Pancreas (tissue), 10 donors: ENCODE measurements around the gene SLC7A11. TPM values are rescaled to one million over a fixed set of nuclear protein-coding genes. Genes with fewer than 3 reads are reported as not detected.

Experiments
- ATAC-seq, 4 donors: fragments of 200-7000 bp; cut with Tn5 transposase; one replicate each; pipeline versions ENCODE4 v1.8.0 to v1.9.1; 2020; ENCODE audit warnings: mild to moderate bottlenecking in 4 of 4, moderate library complexity in 4 of 4
- DNase-seq, 6 donors: peaks; one replicate each; pipeline ENCODE4 v3.0.0-alpha.2; 2020
- FAIRE-seq: peaks from 2 replicates; lab custom pipeline; 2012; peaks lifted over from hg19 to GRCh38; lab: Jason Lieb, UNC
- H3K27ac ChIP-seq, 4 donors: fragments of 200-600 bp; sonication (generic); 1 replicate in 3 of 4; 2 replicates in 1 of 4; pipeline versions ENCODE4 v1.5.0 to v1.8.0; 2020
- H3K27me3 ChIP-seq, 4 donors: fragments of 200-600 bp; one replicate each; pipeline ENCODE4 v1.8.0; 2021
- H3K36me3 ChIP-seq, 3 donors: fragments of 200-600 bp; sonication (generic) in 1 of 3; one replicate each; pipeline versions ENCODE4 v1.5.0 to v1.8.0; 2020 to 2021
- H3K4me1 ChIP-seq, 3 donors: fragments of 200-600 bp; one replicate each; pipeline ENCODE4 v1.8.0; 2021
- H3K4me3 ChIP-seq, 4 donors: fragments of 200-600 bp; sonication (generic) in 2 of 4; one replicate each; pipeline versions ENCODE4 v1.5.0 to v1.8.0; 2020 to 2021
- H3K9me3 ChIP-seq, 4 donors: fragments of 200-600 bp; one replicate each; pipeline ENCODE4 v1.8.0; 2021
- WGBS, 2 donors: extraction: QIAGEN DNeasy Blood & Tissue Kit; methylation state at CpG; one replicate each; pipeline ENCODE4 v1.1.7; 2013; 5-methylcytosine and 5-hydroxymethylcytosine counted together
- intact Hi-C, 3 donors: fragments of 100-400 bp; cut with DNase I; formaldehyde crosslinking; loops; one replicate each; pipeline versions ENCODE4 v1.11.1 to v1.14.2; 2022
- polyA plus RNA-seq, 2 donors: library from polyadenylated mRNA; stranded (reverse); fragments of 200-250 nt; gene quantifications; one replicate each; pipeline ENCODE4 v1.2.3, GENCODE V29; 2013
- total RNA-seq, 6 donors: library from RNA; stranded (reverse); fragmentation: NEBNext Ultra II Directional in 4 of 6; extraction: Animal tissue kit (Norgen Biotek cat#: 25700) in 4 of 6; gene quantifications; one replicate each; pipeline versions ENCODE4 v1.2.1 to v1.2.4, GENCODE V29; 2021 to 2023
- TF ChIP-seq, protein P1 (sequence below), 4 donors: fragments of 200-600 bp; sonication (generic) in 3 of 4; IDR thresholded peaks; one replicate each; pipeline versions ENCODE4 v1.5.0 to v1.8.0; 2021; ENCODE audit warnings: antibody characterized with exemption in 4 of 4
- donor health status: healthy with polysubstance abuse.
- donor health status: DM: no; HTN: no; CAD: no; lungs with moderate emphysema.
- donor health status: DM: no; HTN: no; CAD: no.
- donor health status: control.
- donor health status: control.
- donor health status: Bipolar disorder and iron deficiency.
- donor health status: DM: yes; HTN: yes; CAD: no.
- donor health status: DM: no; HTN: no; CAD: no.
- donor health status: DM: no; HTN: no; CAD: no.
- donor health status: DM: yes; HTN: yes; CAD: no.

The SLC7A11 gene
- total and polyA plus RNA-seq, 8 donors: 0.42 to 9.1 (median 1.3) TPM

DNA sequence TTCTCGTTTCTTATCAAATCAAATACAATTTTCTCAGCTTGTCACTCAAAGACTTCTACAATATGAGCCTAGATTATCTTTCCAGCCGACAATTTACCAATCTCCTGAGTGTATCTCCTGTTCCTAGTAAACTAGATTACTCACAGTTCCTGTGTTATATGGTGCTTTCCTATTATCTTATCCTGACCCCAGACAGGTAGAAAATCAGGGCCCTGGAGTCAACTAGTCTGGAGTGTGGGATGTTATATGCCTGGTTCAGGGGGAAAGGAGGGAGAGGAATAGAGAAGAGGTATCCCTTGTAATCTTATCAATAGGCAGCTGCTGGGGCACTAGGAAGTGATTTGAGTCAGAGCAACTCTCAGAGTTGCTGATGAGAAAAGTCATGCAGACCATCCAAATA, 127.1 kb downstream of the SLC7A11 start:
- Histone ChIP-seq H3K27me3 (no peaks in the 10 kb centered on the region), H3K27ac (no peak overlapping the region), H3K36me3 (no peaks in the 10 kb centered on the region), H3K4me3 (no peak overlapping the region), H3K4me1 (no peaks in the 10 kb centered on the region), H3K9me3 (no peaks in the 10 kb centered on the region)
- FAIRE-seq (no peak), DNase-seq (no peak), ATAC-seq (no peak)
- intact Hi-C loops: no loop called here
- WGBS, 2 donors: 33 to 42% methylated on average over 2 of the region's 2 CpGs
- TF ChIP-seq, protein P1, sequence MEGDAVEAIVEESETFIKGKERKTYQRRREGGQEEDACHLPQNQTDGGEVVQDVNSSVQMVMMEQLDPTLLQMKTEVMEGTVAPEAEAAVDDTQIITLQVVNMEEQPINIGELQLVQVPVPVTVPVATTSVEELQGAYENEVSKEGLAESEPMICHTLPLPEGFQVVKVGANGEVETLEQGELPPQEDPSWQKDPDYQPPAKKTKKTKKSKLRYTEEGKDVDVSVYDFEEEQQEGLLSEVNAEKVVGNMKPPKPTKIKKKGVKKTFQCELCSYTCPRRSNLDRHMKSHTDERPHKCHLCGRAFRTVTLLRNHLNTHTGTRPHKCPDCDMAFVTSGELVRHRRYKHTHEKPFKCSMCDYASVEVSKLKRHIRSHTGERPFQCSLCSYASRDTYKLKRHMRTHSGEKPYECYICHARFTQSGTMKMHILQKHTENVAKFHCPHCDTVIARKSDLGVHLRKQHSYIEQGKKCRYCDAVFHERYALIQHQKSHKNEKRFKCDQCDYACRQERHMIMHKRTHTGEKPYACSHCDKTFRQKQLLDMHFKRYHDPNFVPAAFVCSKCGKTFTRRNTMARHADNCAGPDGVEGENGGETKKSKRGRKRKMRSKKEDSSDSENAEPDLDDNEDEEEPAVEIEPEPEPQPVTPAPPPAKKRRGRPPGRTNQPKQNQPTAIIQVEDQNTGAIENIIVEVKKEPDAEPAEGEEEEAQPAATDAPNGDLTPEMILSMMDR (IDR thresholded peaks at IDR 0.05): no peak

DNA sequence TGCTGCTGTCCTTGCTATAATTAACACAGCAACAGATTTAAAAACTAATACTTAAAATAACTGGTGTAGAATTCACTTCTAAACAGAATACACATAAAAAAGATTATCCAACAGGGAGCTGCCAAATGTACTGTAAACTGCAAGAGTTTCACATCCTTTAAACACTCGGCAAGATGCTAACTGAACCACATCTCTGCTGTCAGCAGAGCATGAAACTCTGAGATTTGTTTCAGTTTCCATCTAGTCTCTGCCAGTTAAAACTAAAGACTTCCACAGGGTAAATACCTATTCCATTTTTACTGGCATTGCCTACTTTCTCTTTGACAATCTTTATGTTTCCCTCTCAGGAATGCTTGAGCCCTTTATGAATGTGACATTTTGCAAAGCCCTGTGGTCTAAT, 127.7 kb downstream of the SLC7A11 start:
- no peak overlapping the region for H3K4me3 ChIP-seq
- intact Hi-C loops: no loop called here
- no peak for DNase-seq
- H3K4me1 ChIP-seq: no peaks in the 10 kb centered on the region
- FAIRE-seq: no peak
- H3K27ac ChIP-seq: no peak overlapping the region
- TF ChIP-seq, protein P1 (IDR thresholded peaks at IDR 0.05): no peak
- no peak for ATAC-seq
- no peaks in the 10 kb centered on the region for H3K9me3 ChIP-seq
- H3K36me3 ChIP-seq: no peaks in the 10 kb centered on the region
- H3K27me3 ChIP-seq: no peaks in the 10 kb centered on the region
- 79 to 90% methylated on average over 1 of the region's 1 CpG for WGBS, 2 donors
